ENCODE data around the gene BTBD9.

BTBD9 gene

DNA sequence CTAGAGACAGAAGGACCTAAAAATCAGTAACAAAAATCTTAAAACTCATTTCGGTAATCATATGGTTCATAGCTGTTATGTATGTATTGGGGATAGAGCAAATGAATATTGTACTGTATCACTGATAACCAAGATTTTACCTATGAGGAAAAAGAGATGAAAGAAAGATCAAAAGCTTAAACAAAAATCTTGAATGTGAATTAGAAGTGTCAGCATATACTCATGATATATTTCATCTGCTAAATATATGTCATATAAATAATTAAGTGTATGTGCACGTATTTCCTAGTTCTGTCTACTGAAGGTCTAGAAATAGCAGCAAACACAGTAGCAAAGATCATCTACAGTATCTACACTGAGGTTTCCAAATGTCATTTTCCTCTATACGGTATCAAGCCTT lies 299.8 kb downstream of the BTBD9 start:
- DNase-seq (ENCODE audit: insufficient read length, low spot score) (no peak), FAIRE-seq (peak; percentile 69)
- no peak for TF ChIP-seq CTCF (IDR thresholded peaks at IDR 0.05; ENCODE audit: insufficient read depth, missing control alignments)

DNA sequence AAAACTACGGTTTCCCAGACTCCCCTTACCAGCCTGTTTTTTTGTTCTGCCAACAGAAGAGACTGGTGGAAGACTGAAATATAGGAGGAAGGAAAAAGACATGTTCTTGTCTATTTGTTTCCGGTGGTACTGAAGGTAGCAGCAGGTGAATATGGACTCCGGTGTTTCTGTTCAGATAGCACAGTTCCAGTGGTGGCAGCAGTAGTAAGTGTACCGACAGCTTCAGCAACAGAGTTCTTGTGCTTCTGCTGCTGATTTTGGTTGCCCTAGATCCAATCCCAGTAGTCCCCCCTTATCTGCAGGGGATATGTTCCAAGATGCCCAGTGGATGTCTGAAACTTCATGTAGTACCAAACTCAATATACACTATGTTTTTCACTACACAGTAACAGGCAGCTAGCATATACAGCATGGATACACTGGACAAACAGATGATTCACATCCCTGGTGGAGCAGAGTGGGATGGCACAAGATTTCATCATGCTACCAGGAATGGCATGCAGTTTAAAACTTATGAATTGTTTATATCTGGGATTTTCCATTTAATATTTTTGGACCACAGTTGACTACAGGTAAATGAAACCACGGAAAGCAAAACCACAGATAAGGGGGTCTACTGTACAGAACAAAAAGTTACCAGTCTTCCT lies 301.8 kb downstream of the BTBD9 start:
- TF ChIP-seq CTCF (IDR thresholded peaks at IDR 0.05; ENCODE audit: insufficient read depth, missing control alignments): no peak
- FAIRE-seq (no peak), DNase-seq (ENCODE audit: insufficient read length, low spot score) (no peak)

- no peak for FAIRE-seq
- TF ChIP-seq CTCF (IDR thresholded peaks at IDR 0.05; ENCODE audit: insufficient read depth, missing control alignments): no peak
Measured at GRCh38 chr6:38336922-38337321, 302.8 kb downstream of the BTBD9 start.

GRCh38 chr6:38326837-38327236 lies 312.9 kb downstream of the BTBD9 start:
- TF ChIP-seq CTCF (IDR thresholded peaks at IDR 0.05; ENCODE audit: insufficient read depth, missing control alignments): no peak
- no peak for FAIRE-seq
- DNase-seq (ENCODE audit: insufficient read length, low spot score): no peak

More at GRCh38 chr6:38336922-38337321, 302.8 kb downstream of the BTBD9 start:
- DNase-seq (ENCODE audit: insufficient read length, low spot score): no peak

- no peak for TF ChIP-seq CTCF (IDR thresholded peaks at IDR 0.05; ENCODE audit: insufficient read depth, missing control alignments)
- FAIRE-seq: no peak
- DNase-seq (ENCODE audit: insufficient read length, low spot score): no peak
Measured at GRCh38 chr6:38323216-38323615, 316.5 kb downstream of the BTBD9 start.

DNA sequence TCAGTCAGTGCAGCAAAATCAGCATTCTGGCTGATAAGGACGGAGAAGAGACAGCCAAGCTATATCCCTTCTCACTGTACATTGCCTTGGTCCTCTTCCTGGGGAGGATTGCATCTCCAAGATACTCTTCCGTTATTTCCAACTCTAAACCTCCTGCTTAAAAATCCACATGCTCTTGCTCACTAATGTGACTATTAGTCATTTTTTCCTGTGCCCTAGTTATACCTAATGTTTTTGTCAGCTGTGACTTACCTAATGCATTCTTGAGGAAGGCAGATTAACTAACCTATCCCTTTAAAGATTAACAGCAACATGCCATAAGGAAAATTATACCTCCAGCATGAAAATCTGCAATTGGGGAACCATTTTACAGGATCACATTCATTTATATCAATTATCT lies 317.6 kb downstream of the BTBD9 start:
- TF ChIP-seq CTCF (IDR thresholded peaks at IDR 0.05; ENCODE audit: insufficient read depth, missing control alignments): no peak
- no peak for DNase-seq (ENCODE audit: insufficient read length, low spot score)
- no peak for FAIRE-seq

GRCh38 chr6:38320843-38321242 lies 318.9 kb downstream of the BTBD9 start:
- no peak for DNase-seq (ENCODE audit: insufficient read length, low spot score)
- TF ChIP-seq CTCF (IDR thresholded peaks at IDR 0.05; ENCODE audit: insufficient read depth, missing control alignments): no peak
- FAIRE-seq: no peak
